Bone marrow (tissue), 2 donors: ENCODE measurements around the gene IPO4.

Experiments
- DNase-seq, 2 donors: peaks; one replicate each; lab custom pipeline; 2025; lab: John Stamatoyannopoulos, UW

The IPO4 gene

DNA sequence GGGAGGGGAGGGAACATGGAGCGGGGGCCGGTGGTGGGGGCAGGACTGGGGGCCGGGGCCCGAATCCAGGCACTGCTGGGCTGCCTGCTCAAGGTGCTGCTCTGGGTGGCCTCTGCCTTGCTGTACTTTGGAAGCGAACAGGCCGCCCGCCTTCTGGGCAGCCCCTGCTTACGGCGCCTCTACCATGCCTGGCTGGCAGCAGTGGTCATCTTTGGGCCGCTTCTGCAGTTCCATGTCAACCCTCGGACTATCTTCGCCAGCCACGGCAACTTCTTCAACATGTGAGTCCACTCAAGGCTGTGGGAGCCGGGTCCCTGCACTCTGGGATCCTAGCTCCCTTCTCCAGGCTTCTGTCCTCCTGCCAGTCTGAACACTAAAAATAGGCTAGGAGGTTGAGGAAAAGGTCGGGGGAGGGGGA lies 57.1 kb downstream of the IPO4 start:
- no peak for DNase-seq

DNA sequence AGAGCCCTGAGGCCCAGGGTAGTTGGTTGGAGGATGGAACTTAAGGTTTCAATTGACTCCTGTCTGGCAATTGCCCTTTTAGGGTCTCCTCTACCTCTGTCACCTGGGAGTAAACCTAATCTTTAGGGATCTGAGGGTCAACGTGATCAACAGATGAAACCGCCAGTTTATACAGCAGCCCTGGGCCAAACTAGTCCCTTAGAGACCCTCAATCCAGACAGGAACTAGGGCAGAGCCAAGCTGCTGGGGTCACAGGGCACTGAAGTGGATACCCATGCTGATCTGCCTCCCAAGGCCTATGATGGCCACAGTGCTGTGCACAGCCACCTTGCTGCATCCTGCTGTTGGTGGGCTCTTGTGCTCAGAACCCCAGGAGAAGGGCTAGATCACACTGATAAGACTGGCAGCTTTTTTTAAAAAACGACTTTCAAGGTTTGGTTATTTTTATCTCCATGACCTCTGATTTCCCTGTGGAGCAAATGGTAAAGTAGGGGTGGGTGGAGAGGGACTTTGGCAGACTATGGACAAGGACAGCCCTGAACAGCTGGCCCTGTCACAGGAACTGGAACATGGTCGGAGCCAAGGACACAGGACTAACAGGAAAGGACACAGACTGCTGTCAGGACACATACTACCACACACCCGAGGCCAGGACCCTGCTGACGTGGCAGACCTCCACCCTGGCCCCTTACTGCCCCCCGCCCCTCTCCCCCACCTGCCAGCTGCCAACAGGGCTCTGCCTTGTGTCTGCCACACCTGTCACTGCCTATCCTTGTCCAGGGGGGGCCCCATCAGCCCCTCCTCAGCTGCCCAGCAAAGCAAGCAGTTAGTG lies 57.7 kb downstream of the IPO4 start:
- no peak for DNase-seq

DNA sequence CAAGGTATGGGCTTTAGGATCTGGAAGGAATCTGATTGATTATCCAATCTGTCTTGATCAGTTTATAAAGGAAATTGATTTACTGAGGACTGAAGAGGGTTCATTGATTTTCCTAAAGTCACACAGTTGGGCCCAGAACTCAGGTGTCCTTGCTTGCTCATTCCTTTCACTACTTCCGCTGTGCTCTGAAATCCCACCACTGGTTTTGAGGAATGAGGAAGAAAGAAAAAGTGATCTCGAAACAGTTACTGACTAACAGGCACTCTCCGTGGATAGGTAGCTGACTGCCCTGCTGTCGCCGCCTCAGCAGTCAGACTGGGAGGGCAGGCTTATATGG lies 58.3 kb downstream of the IPO4 start, which contains the start of gene FITM1:
Gene FITM1, plus strand, starts transcription at position 280 of the 337 bp plus-strand sequence. CDS start 905 bp downstream, outside the sequence.
- no peak for DNase-seq
